Activated CD4-positive, CD25-positive, alpha-beta regulatory T cell treated with anti-CD3 and anti-CD28 coated beads, Interleukin-2, amount 50 U/mL, for 16 hours (primary cell): ENCODE data around the gene IRF2BP2.
A peak's percentile ranks its signal among the peaks of the same experiment; 100 is the strongest.
"Not testable (repeated sequence)": the region's sequence is repeated elsewhere in the genome, so short reads cannot be mapped to it uniquely, and the experiment has no call there.

Experiments used
- DNase-seq: peaks from one replicate; pipeline ENCODE4 v3.0.0-alpha.2; 2020; ENCODE audit warnings: low read depth, low spot score

Gene IRF2BP2

DNA sequence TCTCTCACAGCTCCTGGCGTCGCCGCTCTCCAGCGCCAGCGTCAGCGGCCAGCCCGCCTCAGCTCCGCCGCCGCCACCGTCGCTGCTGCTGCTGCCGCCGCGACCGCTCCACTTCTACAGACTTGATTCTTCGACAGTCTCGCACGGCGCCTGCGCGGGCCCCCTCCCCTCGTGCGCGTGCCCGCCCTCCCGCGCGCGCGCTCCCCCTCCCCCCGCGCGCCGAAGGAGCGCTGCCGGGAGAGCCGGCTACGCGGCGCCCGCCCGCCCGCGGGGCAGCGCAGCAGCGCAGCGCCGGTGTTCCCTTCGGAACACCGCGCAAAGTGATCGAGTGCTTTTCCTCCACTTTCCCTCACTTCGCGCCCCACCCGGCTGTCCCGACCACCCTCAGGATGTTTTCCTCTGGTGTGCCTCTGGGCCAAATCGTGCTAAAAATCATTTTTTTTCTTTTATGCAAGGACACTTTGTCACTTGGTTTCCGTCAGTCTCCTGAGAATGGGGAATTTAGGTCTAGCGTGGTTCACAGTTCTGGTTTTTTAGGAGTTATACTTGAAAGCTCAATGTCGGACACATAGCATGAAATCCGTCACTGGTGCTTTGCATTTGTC is at the start of gene IRF2BP2:
IRF2BP2 (minus strand) TSS at position 118 of the 605 bp plus-strand sequence. CDS start 684 bp downstream, outside the sequence.
- DNase-seq = peak; percentile 63

- DNase-seq = no peak
Measured at GRCh38 chr1:234659538-234659937, 49.6 kb upstream of the IRF2BP2 start.

GRCh38 chr1:234658138-234658537 is 48.2 kb upstream of the IRF2BP2 start:
- DNase-seq = no peak

- no peak for DNase-seq
Measured at GRCh38 chr1:234656944-234657654, 47.1 kb upstream of the IRF2BP2 start.

DNA sequence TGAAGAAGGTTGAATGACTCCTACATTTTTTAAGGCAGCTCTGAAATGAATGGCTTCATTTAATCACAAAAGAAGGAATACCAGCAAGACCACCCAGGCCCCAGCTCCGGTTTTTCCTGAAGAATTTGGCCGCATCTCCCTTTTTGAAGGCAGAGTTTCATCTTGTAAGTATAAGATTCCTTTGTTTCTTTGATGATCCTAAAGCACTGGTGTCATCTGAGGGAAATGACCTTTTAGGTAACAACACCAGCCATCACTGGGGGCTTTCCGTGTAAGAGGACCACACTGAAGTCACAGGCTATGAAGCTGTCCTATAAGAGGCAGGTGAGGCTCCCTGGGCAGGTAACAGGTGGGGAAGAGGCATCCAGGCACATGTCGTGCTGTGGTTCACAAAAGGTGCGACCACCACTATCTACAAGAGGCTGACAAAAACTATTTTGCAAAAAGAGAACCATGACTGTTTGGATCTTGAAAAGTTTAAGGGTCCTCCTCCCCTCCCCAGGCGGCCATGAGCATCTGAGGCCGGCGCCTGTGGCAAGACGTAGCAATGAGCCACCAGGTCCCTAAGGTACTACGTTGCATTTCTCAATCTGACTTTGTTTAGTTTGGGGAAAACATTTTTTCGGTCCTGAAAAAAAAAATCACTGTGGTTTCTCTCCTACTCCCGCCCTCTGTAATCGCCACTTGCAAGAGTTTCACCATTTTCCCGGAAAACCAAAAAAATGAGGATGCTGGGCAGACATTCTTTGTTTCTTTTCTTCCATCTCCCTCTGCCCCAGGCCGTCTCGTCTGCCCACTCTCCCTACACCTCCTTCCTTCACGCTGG is 46.3 kb upstream of the IRF2BP2 start:
- DNase-seq = no peak

- DNase-seq = no peak
Measured at GRCh38 chr1:234655328-234656069, 45.5 kb upstream of the IRF2BP2 start.

GRCh38 chr1:234654002-234654733 is 44.2 kb upstream of the IRF2BP2 start:
- no peak for DNase-seq

GRCh38 chr1:234649432-234650081 is 39.6 kb upstream of the IRF2BP2 start:
- no peak for DNase-seq

DNA sequence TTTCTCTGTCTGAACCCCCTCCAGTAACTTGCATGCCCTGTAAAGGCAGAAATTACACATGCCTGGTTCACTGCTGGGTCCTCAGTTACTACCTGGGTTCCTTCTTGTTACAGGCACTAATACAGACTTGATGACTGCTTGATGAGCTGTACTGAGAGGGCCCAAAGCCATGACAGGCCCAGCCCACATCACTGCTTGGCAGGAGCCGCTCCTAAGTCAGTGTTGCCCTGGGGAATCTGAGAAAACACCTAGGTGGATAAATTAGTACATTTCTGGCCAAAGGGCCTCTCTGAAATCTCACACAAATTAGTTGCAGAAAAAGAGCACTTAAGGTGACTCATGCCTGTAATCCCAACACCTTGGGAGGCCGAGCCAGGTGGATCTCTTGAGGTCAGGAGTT is 37.8 kb upstream of the IRF2BP2 start:
- no peak for DNase-seq

- no peak for DNase-seq
Measured at GRCh38 chr1:234647245-234647644, 37.3 kb upstream of the IRF2BP2 start.

DNA sequence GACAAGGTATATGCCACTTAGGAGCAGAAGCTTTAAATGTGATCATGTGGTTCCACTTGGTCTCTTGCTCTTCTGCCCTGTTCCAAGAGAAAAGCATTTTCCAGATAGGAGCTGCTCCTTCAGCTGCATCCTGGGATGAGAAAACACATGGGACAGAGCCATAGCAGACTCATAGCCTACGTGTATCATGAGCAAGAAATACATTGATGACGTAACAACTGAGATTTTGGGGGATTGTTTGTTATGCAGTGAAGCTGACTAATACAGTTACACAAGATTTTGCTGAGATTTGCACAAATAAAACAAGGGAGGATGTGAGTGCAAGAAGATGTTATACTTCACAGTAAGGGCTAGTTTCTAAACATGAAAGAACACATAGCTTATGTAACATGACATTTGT is 36.0 kb upstream of the IRF2BP2 start:
- DNase-seq = no peak

GRCh38 chr1:234645474-234645953 is 35.5 kb upstream of the IRF2BP2 start:
- DNase-seq = no peak

- DNase-seq = no peak
Measured at GRCh38 chr1:234644928-234645327, 35.0 kb upstream of the IRF2BP2 start.

GRCh38 chr1:234643850-234644134 is 33.8 kb upstream of the IRF2BP2 start:
- DNase-seq = no peak

GRCh38 chr1:234643111-234643849 is 33.3 kb upstream of the IRF2BP2 start:
- DNase-seq = no peak

- DNase-seq = no peak
Measured at GRCh38 chr1:234642428-234642827, 32.5 kb upstream of the IRF2BP2 start.

GRCh38 chr1:234639961-234640360 is 30.0 kb upstream of the IRF2BP2 start:
- DNase-seq = no peak

DNA sequence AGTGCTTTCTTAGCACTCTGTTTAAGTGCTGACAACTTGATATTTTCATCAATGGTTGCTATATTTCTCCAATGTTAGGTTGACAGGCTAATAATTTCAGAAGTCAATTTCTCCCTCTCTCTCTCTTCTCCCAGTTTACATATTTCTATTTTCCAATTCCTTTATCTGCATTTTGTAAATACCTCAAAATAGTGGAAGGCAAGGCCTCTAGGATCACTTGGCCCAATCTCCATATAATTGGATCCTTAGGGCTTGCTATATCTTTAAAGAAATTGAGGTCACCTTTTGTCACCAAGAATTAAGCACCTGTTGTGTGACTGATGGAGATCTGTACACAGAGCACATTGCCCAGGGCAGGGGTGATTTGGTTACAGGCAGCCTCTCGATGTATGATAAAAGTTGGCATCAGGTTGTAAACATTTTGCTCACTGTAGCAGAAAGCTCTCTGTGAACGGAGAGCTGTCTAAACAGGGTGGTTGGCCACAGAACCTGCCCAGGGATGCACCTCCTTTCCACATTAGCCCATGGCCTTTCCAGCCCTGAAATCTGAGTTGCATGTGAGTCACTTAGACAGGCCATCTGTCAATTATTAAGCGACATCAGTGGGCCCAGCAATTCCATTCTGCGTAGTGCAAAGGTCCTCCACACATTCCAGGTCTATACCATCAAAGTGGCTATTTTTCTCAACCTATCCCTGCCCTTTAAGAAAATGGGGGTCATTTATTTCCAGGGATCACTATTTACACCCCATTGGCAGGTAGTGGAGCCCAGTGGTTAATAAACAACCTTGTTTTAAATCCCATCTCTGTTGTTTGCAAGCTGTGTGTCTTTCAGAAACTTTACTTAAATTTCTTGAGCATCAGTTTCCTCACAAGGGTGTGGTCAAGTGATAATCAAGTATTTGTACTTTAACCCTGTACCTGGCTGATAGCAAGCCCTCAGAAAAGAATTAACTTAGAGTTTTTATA is 29.1 kb upstream of the IRF2BP2 start:
- no peak for DNase-seq

DNA sequence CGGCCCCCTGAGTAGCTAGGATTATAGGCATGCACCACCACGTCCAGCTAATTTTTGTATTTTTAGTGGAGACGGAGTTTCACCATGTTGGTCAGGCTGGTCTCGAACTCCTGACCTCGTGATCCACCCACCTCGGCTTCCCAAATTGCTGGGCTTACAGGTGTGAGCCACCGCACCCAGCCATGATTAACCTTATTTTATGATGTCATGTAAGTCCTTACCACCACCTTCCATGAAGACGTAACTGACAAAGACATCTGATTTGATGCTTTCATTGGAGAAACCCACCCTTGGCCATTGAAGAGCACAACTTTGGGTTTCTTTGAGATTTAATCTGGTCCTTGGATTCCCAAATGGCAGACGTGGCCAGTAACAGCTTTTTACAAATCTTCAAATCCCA is 24.9 kb upstream of the IRF2BP2 start:
- not testable (repeated sequence) for DNase-seq
